SK-N-SH (cell line): ENCODE measurements around the gene SPATA6. TPM values are rescaled to one million over a fixed set of nuclear protein-coding genes. Genes with fewer than 3 reads are reported as not detected.
A peak's percentile ranks its signal among the peaks of the same experiment; 100 is the strongest.

Experiments
- CTCF ChIA-PET: fragments of 300-600, 350-600 bp; formaldehyde crosslinking; extraction: SDS; loops from one replicate; lab custom pipeline; 2021; lab: Yijun Ruan, JAX
- POLR2A ChIA-PET: fragments of 350-600 bp; sonication (Branson Sonifier 250); formaldehyde crosslinking; extraction: SDS; loops from one replicate; lab custom pipeline; 2020; ENCODE audit warnings: antibody characterized with exemption, inconsistent platforms; lab: Yijun Ruan, JAX
- DNase-seq: peaks from one replicate; pipeline ENCODE4 v3.0.0; 2012
- H2AFZ ChIP-seq: fragments of 200-600 bp; sonication (generic); 2 replicates; pipeline ENCODE4 v1.8.1; 2016; ENCODE audit warnings: antibody characterized with exemption, mild to moderate bottlenecking, low read depth
- H3F3A ChIP-seq: fragments of 200-600 bp; sonication (generic); replicated peaks from 2 replicates; pipeline ENCODE3; 2016; ENCODE audit warnings: antibody characterized with exemption, mild to moderate bottlenecking; ENCODE audit not compliant: insufficient read depth
- H3K27ac ChIP-seq, 2 experiments: fragments of 200-500 bp in 1 of 2; fragments of 200-600 bp in 1 of 2; sonication (Bioruptor generic) in 1 of 2; sonication (generic), shearing (Covaris generic) in 1 of 2; 2 replicates each; pipeline versions ENCODE4 v1.5.1 to v1.6.1; 2014 to 2016; ENCODE audit warnings: low read depth in 2 of 2, inconsistent platforms in 1 of 2, low read length in 1 of 2, mild to moderate bottlenecking in 1 of 2, mixed read lengths in 1 of 2
- H3K27me3 ChIP-seq: fragments of 200-600 bp; sonication (generic), shearing (Covaris generic); 2 replicates; pipeline ENCODE4 v1.6.1; 2016; ENCODE audit warnings: mixed run types; ENCODE audit not compliant: insufficient read depth
- H3K36me3 ChIP-seq, 2 experiments: fragments of 200-500 bp in 1 of 2; fragments of 200-600 bp in 1 of 2; sonication (Bioruptor generic) in 1 of 2; sonication (generic) in 1 of 2; replicated peaks in 1 of 2; 2 replicates each; pipeline versions ENCODE3 to v1.5.1; 2014 to 2016; ENCODE audit warnings: low read length in 1 of 2, mild to moderate bottlenecking in 1 of 2; ENCODE audit not compliant: insufficient read depth in 2 of 2, control insufficient read depth in 1 of 2
- H3K4me1 ChIP-seq, 2 experiments: fragments of 200-500 bp in 1 of 2; fragments of 200-600 bp in 1 of 2; sonication (Bioruptor generic) in 1 of 2; sonication (generic), shearing (Covaris generic) in 1 of 2; 2 replicates each; pipeline versions ENCODE4 v1.5.1 to v1.6.1; 2014 to 2016; ENCODE audit warnings: low read depth in 1 of 2, low read length in 1 of 2, mixed run types in 1 of 2; ENCODE audit not compliant: insufficient read depth in 2 of 2, control insufficient read depth in 1 of 2
- H3K4me2 ChIP-seq: fragments of 200-600 bp; sonication (generic), shearing (Covaris generic); 2 replicates; pipeline ENCODE4 v1.6.1; 2017; ENCODE audit warnings: mixed run types
- H3K4me3 ChIP-seq, 2 experiments: fragments of 200-500 bp in 1 of 2; fragments of 200-600 bp in 1 of 2; sonication (Bioruptor generic) in 1 of 2; sonication (generic), shearing (Covaris generic) in 1 of 2; 2 replicates each; pipeline versions ENCODE4 v1.5.1 to v1.8.1; 2014 to 2016; ENCODE audit warnings: low read depth in 2 of 2, inconsistent platforms in 1 of 2, low read length in 1 of 2, mild to moderate bottlenecking in 1 of 2, mixed read lengths in 1 of 2, moderate library complexity in 1 of 2
- H3K79me2 ChIP-seq: fragments of 200-600 bp; sonication (generic); 2 replicates; pipeline ENCODE4 v1.8.1; 2017; ENCODE audit warnings: mild to moderate bottlenecking; ENCODE audit not compliant: insufficient read depth
- H3K9ac ChIP-seq: fragments of 200-600 bp; sonication (generic); 2 replicates; pipeline ENCODE4 v1.6.1; 2017; ENCODE audit warnings: mixed run types
- H3K9me2 ChIP-seq: fragments of 200-600 bp; sonication (generic); 2 replicates; pipeline ENCODE4 v1.6.1; 2017; ENCODE audit warnings: mixed run types
- H3K9me3 ChIP-seq: fragments of 200-600 bp; sonication (generic); 2 replicates; pipeline ENCODE4 v1.6.1; 2017; ENCODE audit warnings: mixed run types, mild to moderate bottlenecking, moderate library complexity
- H4K20me1 ChIP-seq: fragments of 200-600 bp; sonication (generic); 2 replicates; pipeline ENCODE4 v1.6.1; 2017; ENCODE audit warnings: mild to moderate bottlenecking, mixed run types; ENCODE audit not compliant: insufficient read depth
- ELF1 ChIP-seq: IDR thresholded peaks from 2 replicates; pipeline ENCODE4 v1.4.0; 2012
- FOXM1 ChIP-seq: IDR thresholded peaks from 2 replicates; pipeline ENCODE4 v1.4.0; 2012; ENCODE audit warnings: low read depth, mild to moderate bottlenecking
- GATA2 ChIP-seq: sonication (generic); formaldehyde crosslinking; IDR thresholded peaks from 2 replicates; pipeline ENCODE4 v1.5.0; 2020; ENCODE audit warnings: mild to moderate bottlenecking, missing genetic modification reagents
- JUND ChIP-seq: IDR thresholded peaks from 2 replicates; pipeline ENCODE4 v1.4.0; 2012
- NRF1 ChIP-seq: IDR thresholded peaks from 2 replicates; pipeline ENCODE4 v1.6.1; 2012; ENCODE audit warnings: low read depth, mild to moderate bottlenecking, low read length
- RAD21 ChIP-seq: IDR thresholded peaks from 2 replicates; pipeline ENCODE4 v1.6.1; 2012; ENCODE audit warnings: mild to moderate bottlenecking, low read length
- RXRA ChIP-seq: IDR thresholded peaks from 2 replicates; pipeline ENCODE4 v1.4.0; 2012; ENCODE audit warnings: low read depth, mild to moderate bottlenecking, borderline replicate concordance
- SMC3 ChIP-seq: IDR thresholded peaks from 2 replicates; pipeline ENCODE4 v1.6.1; 2012; ENCODE audit warnings: low read depth, low read length, improper control_type of control experiment
- TAF1 ChIP-seq: IDR thresholded peaks from 2 replicates; pipeline ENCODE4 v1.6.1; 2012; ENCODE audit warnings: low read depth, mild to moderate bottlenecking, low read length, moderate library complexity, borderline replicate concordance
- TCF12 ChIP-seq: IDR thresholded peaks from 2 replicates; pipeline ENCODE4 v1.4.0; 2012
- USF1 ChIP-seq: IDR thresholded peaks from 2 replicates; pipeline ENCODE4 v1.4.0; 2012; ENCODE audit warnings: low read depth, borderline replicate concordance
- USF2 ChIP-seq: fragments of 150-350 bp; IDR thresholded peaks from 2 replicates; pipeline ENCODE4 v1.6.1; 2017; ENCODE audit warnings: antibody characterized with exemption, low read length, low read depth, borderline replicate concordance
- YY1 ChIP-seq: IDR thresholded peaks from 2 replicates; pipeline ENCODE4 v1.4.0; 2012; ENCODE audit warnings: low read depth, mild to moderate bottlenecking
- WGBS: methylation state at CpG from one replicate; pipeline ENCODE4 v1.1.6; 2017; ENCODE audit warnings: low lambda C conversion rate; 5-methylcytosine and 5-hydroxymethylcytosine counted together
- polyA plus RNA-seq, 3 experiments: library from polyadenylated mRNA; depleted of rRNA; stranded (reverse); fragments of >200 nt; gene quantifications; 2 replicates each; pipeline ENCODE4 v1.2.3, GENCODE V29; 2012
- TF ChIP-seq, protein P1 (sequence below): IDR thresholded peaks from 2 replicates; pipeline ENCODE4; 2012
- TF ChIP-seq, protein P2 (sequence below): fragments of 200-600 bp; sonication (generic); IDR thresholded peaks from 2 replicates; pipeline ENCODE4 v1.6.1; 2017; ENCODE audit warnings: antibody characterized with exemption, mild to moderate bottlenecking, moderate library complexity

Gene SPATA6
- polyA plus RNA-seq, 1 of the 3 experiments (the other 2 are of a cell fraction), result 2.4 TPM

- CTCF ChIA-PET, result interaction anchor here (1.0 to 2.2 kb wide), 7 partner anchors 9 to 229 kb away, joined by 3 to 8 read pairs (median 3); no protein-coding TSS in a partner anchor
- DNase-seq, result no peak
Observed at GRCh38 chr1:48338257-48338656, 133.7 kb downstream of the SPATA6 start.

GRCh38 chr1:48333316-48333715 is 138.7 kb downstream of the SPATA6 start:
- H3K27me3 ChIP-seq, result no peaks in the 10 kb centered on the region
- peaks cover 0 to 4% of the 10 kb centered on the region in 2 experiments for H3K36me3 ChIP-seq
- no peak overlapping the region; a peak in 1 of 4 replicates for H3K4me3 ChIP-seq
- H3K27ac ChIP-seq, result no peak overlapping the region
- DNase-seq, result no peak
- 0 out of 2 replicates have a peak, but pooled peaks cover 6% of the 10 kb centered on the region for H3K9me3 ChIP-seq
- 29% methylated on average over 2 of the region's 2 CpGs for WGBS
- H3K4me1 ChIP-seq, result no peaks in the 10 kb centered on the region
- ChIA-PET CTCF (interaction anchor here (1.5 kb wide), 1 partner anchor 165 kb away, joined by 3 read pairs; no protein-coding TSS in a partner anchor), POLR2A (no interaction called here)
- H3K4me2 ChIP-seq, result no peak overlapping the region
- no peaks in the 10 kb centered on the region for H3F3A ChIP-seq
- TF ChIP-seq RAD21 (no peak), RXRA (no peak), NRF1 (no peak), USF1 (no peak), USF2 (no peak), TCF12 (no peak), YY1 (no peak), ELF1 (no peak), GATA2 (CRISPR knock-in tag) (no peak), SMC3 (no peak), FOXM1 (no peak), TAF1 (no peak)
- TF ChIP-seq, protein P1, sequence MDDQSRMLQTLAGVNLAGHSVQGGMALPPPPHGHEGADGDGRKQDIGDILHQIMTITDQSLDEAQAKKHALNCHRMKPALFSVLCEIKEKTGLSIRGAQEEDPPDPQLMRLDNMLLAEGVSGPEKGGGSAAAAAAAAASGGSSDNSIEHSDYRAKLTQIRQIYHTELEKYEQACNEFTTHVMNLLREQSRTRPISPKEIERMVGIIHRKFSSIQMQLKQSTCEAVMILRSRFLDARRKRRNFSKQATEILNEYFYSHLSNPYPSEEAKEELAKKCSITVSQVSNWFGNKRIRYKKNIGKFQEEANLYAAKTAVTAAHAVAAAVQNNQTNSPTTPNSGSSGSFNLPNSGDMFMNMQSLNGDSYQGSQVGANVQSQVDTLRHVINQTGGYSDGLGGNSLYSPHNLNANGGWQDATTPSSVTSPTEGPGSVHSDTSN, result no peak
- TF ChIP-seq, protein P2, sequence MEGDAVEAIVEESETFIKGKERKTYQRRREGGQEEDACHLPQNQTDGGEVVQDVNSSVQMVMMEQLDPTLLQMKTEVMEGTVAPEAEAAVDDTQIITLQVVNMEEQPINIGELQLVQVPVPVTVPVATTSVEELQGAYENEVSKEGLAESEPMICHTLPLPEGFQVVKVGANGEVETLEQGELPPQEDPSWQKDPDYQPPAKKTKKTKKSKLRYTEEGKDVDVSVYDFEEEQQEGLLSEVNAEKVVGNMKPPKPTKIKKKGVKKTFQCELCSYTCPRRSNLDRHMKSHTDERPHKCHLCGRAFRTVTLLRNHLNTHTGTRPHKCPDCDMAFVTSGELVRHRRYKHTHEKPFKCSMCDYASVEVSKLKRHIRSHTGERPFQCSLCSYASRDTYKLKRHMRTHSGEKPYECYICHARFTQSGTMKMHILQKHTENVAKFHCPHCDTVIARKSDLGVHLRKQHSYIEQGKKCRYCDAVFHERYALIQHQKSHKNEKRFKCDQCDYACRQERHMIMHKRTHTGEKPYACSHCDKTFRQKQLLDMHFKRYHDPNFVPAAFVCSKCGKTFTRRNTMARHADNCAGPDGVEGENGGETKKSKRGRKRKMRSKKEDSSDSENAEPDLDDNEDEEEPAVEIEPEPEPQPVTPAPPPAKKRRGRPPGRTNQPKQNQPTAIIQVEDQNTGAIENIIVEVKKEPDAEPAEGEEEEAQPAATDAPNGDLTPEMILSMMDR, result no peak
- TF ChIP-seq, all 33 proteins: peak for 0
- H3K79me2 ChIP-seq, result no peaks in the 10 kb centered on the region
- H2AFZ ChIP-seq, result no peak overlapping the region
- H3K9me2 ChIP-seq, result no peaks in the 10 kb centered on the region
- H3K9ac ChIP-seq, result no peak overlapping the region
- H4K20me1 ChIP-seq, result no peaks in the 10 kb centered on the region

More at GRCh38 chr1:48338257-48338656, 133.7 kb downstream of the SPATA6 start:
- Histone ChIP-seq H3K4me2 (no peak overlapping the region), H3K9me3 (0 out of 2 replicates have a peak, but pooled peaks cover 6% of the 10 kb centered on the region), H3K27ac (peak overlapping the region in 1 of 2 experiments; percentile 66; a peak in 2 of 4 replicates), H3K9me2 (no peaks in the 10 kb centered on the region), H4K20me1 (no peaks in the 10 kb centered on the region), H3K36me3 (peaks cover 0 to under 1% of the 10 kb centered on the region in 2 experiments), H3K4me3 (no peak overlapping the region), H3F3A (peaks cover 9% of the 10 kb centered on the region), H3K27me3 (no peaks in the 10 kb centered on the region), H2AFZ (no peak overlapping the region), H3K79me2 (no peaks in the 10 kb centered on the region), H3K9ac (no peak overlapping the region), H3K4me1 (no peaks in the 10 kb centered on the region)
- 28% methylated on average over 4 of the region's 4 CpGs for WGBS
- TF ChIP-seq GATA2 (CRISPR knock-in tag) (peak; percentile 69), JUND (no peak)
- POLR2A ChIA-PET, result no interaction called here
